Right renal cortex interstitium (tissue), 3 donors: ENCODE data around the gene HAPLN3. TPM values are rescaled to one million over a fixed set of nuclear protein-coding genes. Genes with fewer than 3 reads are reported as not detected.

Experiments
- DNase-seq, 3 donors: peaks; one replicate each; pipeline ENCODE4 v3.0.0-alpha.2; 2013; ENCODE audit warnings: low read depth in 3 of 3, low spot score in 2 of 3
- polyA plus RNA-seq, 3 donors: library from polyadenylated mRNA; unstranded; fragments of 120-200 nt; gene quantifications; one replicate each; pipeline ENCODE4 v1.2.1, GENCODE V29; 2013; ENCODE audit not compliant: insufficient read length in 3 of 3

Gene HAPLN3
- polyA plus RNA-seq, 3 donors: 2.1 to 3.9 (median 2.2) TPM

DNA sequence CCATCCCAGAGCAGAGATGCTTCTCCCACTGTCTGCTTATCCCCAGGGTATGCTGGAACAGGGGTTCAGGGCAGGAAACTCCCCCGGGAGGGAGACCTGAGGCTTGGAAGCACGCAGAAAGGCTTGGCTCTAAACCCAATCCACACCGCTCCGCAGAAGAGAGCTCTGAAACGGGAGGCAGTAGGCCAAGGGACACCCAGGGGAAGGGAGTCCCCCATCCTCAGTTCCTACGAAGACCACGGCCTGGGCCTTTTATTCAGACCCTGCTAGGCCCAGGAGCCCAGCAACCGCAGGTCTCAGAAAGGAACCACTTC, 1.8 kb upstream of the HAPLN3 start:
- no peak for DNase-seq

- DNase-seq: no peak
Observed at GRCh38 chr15:88896333-88897033, 1.1 kb upstream of the HAPLN3 start.

DNA sequence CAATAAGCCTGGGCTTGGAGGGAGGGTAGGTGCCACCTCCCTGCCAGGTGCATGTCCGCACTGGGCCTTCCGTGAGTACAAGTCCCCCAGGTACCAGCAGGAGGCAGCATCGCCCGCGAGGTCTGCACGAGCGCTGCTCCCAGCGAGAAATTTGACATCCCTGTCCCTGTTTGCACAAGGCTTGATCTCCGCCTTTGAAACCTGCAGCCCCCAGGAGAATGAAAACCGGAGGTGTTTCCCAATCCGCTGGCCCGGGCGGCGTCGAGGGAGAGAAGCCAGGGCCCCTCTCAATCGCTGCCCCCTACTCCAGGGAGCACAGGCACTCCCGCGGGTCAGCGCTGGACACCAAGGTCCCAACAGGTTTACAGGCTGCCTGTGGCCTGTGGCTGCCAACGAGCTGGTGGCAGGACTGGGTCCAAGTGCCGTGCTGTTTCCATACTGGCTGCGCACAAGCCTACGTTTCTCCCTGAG, 961 bp downstream of the HAPLN3 start:
- DNase-seq: no peak

GRCh38 chr15:88891540-88892254, 3.6 kb downstream of the HAPLN3 start:
- DNase-seq: no peak

DNA sequence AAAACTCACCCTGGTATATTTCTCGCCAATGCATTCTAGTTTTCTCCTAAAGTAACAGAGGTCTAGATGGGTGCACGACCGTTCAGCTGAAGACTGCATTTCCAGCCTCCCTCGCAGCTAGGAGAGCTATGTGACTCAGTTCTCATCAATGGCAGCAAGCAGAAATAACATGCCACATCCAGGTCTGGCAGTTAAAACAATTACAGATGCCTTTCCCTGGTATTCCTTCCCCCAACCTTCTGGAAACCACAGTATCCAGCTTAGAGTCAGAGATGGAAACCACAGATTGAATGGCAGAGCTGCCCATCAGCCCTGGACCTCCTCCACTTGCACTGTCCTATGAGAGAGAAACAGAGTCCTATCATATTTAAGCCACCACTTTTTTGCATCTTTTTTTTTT, 4.8 kb downstream of the HAPLN3 start:
- DNase-seq: no peak

GRCh38 chr15:88888719-88889118, 6.6 kb downstream of the HAPLN3 start:
- DNase-seq: no peak

- no peak for DNase-seq
Observed at GRCh38 chr15:88887068-88887580, 8.2 kb downstream of the HAPLN3 start.

- no peak for DNase-seq
Observed at GRCh38 chr15:88882785-88883184, 12.6 kb downstream of the HAPLN3 start.

DNA sequence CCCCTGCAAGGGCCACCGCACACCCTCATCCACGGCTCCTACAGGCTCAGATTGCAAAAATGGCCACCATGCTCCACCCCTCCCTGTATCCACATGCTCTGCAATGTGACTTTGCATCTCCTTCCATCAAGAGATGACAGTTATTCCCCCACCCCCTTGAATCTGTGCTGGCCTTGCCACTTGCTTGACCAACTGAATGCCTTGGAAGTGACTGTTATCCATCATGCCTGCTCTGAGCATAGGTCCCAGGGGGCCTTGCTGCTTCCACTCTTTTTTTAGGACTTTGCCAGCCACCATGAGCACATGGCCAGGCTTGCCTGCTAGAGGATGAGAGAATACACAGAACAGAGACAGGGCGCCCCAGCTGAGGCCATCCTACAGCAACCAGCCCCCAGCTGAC, 13.6 kb downstream of the HAPLN3 start:
- no peak for DNase-seq

DNA sequence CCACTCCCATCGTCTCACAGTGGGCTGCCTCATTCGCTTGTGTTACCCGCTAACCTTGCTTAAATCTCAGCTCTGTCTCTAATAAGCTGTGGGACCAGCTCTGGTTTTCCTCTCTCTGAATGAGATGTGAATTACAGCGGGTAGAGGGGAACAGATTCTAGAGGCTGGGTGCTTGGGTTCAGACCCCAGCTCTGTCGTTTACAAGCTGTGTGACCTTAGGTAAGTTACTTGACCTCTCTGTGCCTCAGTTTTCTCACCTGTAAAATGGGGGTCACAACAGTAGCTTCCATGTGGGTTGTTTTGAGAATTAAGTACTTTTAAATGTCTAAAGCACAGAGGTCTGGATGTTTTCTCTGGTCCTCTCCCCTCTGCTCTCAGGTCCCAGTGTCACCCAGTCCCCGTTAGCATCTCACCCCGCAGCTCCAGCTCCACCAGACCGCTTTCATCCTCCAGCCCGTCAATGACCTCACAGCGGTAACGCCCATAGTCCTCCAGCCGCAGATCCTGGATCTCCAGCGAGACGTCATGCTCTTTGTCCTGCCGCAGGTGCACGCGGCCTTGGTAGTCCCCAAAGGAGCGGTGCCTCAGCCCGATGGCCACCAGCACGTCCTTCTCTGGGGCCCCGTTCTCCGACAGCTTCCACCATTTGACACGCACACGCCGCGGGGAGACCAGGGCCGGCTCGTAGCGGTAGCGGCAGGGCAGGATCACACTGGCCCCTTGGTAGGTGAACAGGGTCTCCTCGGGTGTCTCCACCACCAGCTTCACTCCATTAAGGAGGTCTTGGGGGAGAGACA, 14.2 kb downstream of the HAPLN3 start:
- DNase-seq: no peak

- no peak for DNase-seq
Observed at GRCh38 chr15:88878720-88879184, 16.6 kb downstream of the HAPLN3 start.

- no peak for DNase-seq
Observed at GRCh38 chr15:88877906-88878305, 17.4 kb downstream of the HAPLN3 start.

GRCh38 chr15:88877415-88877814, 17.9 kb downstream of the HAPLN3 start:
- no peak for DNase-seq

GRCh38 chr15:88876573-88876972, 18.8 kb downstream of the HAPLN3 start:
- no peak for DNase-seq

- no peak for DNase-seq
Observed at GRCh38 chr15:88874684-88875083, 20.7 kb downstream of the HAPLN3 start.

- DNase-seq: no peak
Observed at GRCh38 chr15:88874275-88874674, 21.1 kb downstream of the HAPLN3 start.

GRCh38 chr15:88873786-88874185, 21.6 kb downstream of the HAPLN3 start:
- DNase-seq: no peak

GRCh38 chr15:88872706-88873105, 22.6 kb downstream of the HAPLN3 start:
- no peak for DNase-seq

- no peak for DNase-seq
Observed at GRCh38 chr15:88872106-88872505, 23.2 kb downstream of the HAPLN3 start.

- DNase-seq: no peak
Observed at GRCh38 chr15:88871313-88871712, 24.0 kb downstream of the HAPLN3 start.

DNA sequence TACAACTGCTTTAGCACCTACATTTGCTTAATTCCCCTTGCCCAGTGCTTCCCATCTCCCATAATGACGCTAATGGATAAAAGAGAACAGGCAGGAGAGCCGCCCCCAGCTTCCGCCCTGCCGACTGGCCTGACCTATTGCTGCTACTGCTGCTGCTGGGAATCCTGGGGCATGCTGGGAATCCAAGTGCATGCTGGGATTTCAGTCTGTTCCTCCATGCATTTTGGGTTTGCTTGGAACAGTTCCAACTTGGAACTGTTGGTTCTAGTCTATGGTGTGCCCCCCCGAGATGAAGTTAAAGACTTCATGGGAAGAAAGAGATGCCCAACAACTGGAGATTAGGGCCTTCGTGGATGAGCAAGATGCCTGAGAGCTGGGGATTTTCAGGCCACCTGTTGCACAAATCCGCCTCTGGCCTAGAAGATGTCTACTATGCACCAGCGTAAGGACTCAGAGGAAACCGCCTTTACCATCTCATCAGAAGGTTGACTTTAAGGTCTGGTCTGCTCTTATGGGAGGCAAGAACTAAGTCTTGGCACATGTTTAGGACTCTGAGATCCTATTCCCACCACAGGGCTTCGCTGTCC, 29.0 kb downstream of the HAPLN3 start:
- DNase-seq: no peak
